Nephron progenitor cell (in vitro differentiated cells): ENCODE results near the gene TECTA.

Experiments used
- DNase-seq: peaks from one replicate; pipeline ENCODE4 v3.0.0; 2021
- H3K27ac Mint-ChIP-seq: 2 replicates; pipeline ENCODE4 v1.8.0; 2021; ENCODE audit warnings: mild to moderate bottlenecking, moderate library complexity, mixed read lengths
- H3K27me3 Mint-ChIP-seq: 2 replicates; pipeline ENCODE4 v1.8.0; 2021; ENCODE audit warnings: mild to moderate bottlenecking, low read depth, mixed read lengths; ENCODE audit not compliant: poor library complexity
- H3K36me3 Mint-ChIP-seq: 2 replicates; pipeline ENCODE4 v1.8.0; 2021; ENCODE audit warnings: low read depth, mixed read lengths
- H3K4me1 Mint-ChIP-seq: 2 replicates; pipeline ENCODE4 v1.8.0; 2021; ENCODE audit warnings: mixed read lengths
- H3K4me3 Mint-ChIP-seq: 2 replicates; pipeline ENCODE4 v1.8.0; 2021; ENCODE audit warnings: mild to moderate bottlenecking, moderate library complexity, mixed read lengths
- H3K9me3 Mint-ChIP-seq: 2 replicates; pipeline ENCODE4 v1.8.0; 2021; ENCODE audit warnings: mild to moderate bottlenecking, moderate library complexity, mixed read lengths
- CTCF ChIP-seq: fragments of 200-600 bp; sonication (generic); IDR thresholded peaks from 2 replicates; pipeline ENCODE4 v1.5.0; 2021; ENCODE audit warnings: antibody characterized with exemption

TECTA gene

DNA sequence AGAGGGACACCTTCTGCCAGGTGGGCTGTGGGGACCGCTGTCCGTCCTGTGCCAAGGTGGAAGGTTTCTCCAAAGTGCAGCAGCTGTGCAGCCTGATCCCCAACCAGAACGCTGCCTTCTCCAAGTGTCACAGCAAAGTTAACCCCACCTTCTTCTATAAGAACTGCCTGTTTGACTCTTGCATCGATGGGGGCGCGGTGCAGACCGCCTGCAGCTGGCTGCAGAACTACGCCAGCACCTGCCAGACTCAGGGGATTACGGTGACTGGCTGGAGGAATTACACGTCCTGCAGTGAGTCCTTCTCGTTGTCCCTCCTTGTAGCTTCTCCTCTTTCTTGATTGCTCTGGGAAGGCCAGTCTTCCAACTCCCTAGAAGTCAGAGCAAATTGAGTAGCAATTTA, 44.8 kb downstream of the TECTA start:
- TF ChIP-seq CTCF, result no peak
- H3K4me1 Mint-ChIP-seq, result peaks cover 11% of the 10 kb centered on the region
- no peak for DNase-seq
- H3K4me3 Mint-ChIP-seq, result no peak overlapping the region
- H3K27me3 Mint-ChIP-seq, result peaks cover 5% of the 10 kb centered on the region
- H3K9me3 Mint-ChIP-seq, result no peaks in the 10 kb centered on the region
- no peak overlapping the region for H3K27ac Mint-ChIP-seq
- peaks cover 4% of the 10 kb centered on the region for H3K36me3 Mint-ChIP-seq

DNA sequence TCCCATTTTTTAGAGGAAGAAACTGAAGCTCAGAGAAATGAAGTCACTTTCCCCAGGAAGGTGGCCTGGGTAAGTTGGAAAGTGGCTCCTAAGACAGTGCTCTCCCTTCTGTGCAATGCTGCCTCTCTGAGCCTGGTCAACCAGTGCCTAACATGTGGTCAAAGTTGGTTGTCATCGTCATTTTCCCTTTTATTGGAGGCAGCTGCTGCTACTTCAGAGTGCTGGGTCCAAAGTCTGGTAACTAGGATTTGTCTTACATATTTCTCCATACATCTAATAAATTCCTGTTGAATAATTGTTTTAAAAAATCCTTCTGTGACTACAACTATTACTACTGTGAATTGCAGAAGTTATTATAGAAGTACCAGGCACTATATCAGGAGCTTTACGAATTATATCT, 48.1 kb downstream of the TECTA start:
- no peak overlapping the region for H3K27ac Mint-ChIP-seq
- no peak for DNase-seq
- peaks cover 19% of the 10 kb centered on the region for H3K27me3 Mint-ChIP-seq
- no peak overlapping the region for H3K4me3 Mint-ChIP-seq
- TF ChIP-seq CTCF, result no peak
- H3K9me3 Mint-ChIP-seq, result no peaks in the 10 kb centered on the region
- H3K4me1 Mint-ChIP-seq, result peaks cover 8% of the 10 kb centered on the region
- peaks cover 4% of the 10 kb centered on the region for H3K36me3 Mint-ChIP-seq

DNA sequence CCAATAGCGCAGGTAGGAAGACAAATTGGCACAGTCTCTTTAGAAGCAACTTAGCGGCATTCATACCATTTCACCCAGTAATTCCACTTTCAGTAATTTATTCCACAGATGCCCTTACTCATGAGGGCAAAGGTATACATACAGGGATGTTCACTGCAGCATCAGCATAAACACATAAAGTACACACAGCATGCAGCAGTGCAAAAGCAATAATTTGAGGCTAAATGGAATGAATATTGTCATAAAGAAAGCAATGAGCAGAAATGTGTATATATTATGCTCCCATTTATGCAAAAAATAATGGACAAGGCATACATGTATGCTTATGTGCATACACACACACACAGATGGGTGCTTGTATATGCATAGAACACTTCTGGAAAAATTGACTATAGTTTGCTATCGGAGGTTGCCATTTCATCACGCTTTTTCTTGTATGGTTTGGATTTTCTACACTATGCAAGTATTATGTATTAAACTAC, 50.2 kb downstream of the TECTA start:
- Mint-ChIP-seq H3K4me3 (no peak overlapping the region), H3K27me3 (peaks cover 17% of the 10 kb centered on the region), H3K36me3 (peaks cover 4% of the 10 kb centered on the region), H3K4me1 (no peaks in the 10 kb centered on the region), H3K9me3 (no peaks in the 10 kb centered on the region), H3K27ac (no peak overlapping the region)
- TF ChIP-seq CTCF, result no peak
- no peak for DNase-seq

- Mint-ChIP-seq H3K36me3 (peaks cover 4% of the 10 kb centered on the region), H3K4me3 (no peak overlapping the region), H3K4me1 (no peaks in the 10 kb centered on the region), H3K27me3 (peaks cover 17% of the 10 kb centered on the region), H3K27ac (no peak overlapping the region), H3K9me3 (no peaks in the 10 kb centered on the region)
- TF ChIP-seq CTCF, result no peak
- no peak for DNase-seq
Measured at GRCh38 chr11:121152764-121153163, 51.7 kb downstream of the TECTA start.

DNA sequence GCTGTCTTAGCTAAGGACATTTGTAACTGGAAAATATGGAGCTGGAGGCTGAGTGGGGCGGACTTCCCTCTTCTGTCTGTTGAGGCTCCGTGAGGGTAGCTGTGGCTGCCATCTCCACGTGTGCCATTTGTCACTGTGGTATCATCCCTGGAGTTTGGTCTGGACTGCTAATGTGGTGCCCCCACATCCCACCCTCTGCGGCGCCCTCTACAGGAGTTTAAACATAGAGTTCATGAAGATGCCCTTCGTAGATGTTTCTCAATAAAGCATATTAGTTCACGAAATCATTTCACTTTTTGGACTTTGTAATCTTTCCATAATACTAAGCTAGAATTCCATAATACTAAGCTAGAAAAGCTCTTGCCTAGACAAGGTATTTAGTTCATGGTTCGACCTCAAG, 52.4 kb downstream of the TECTA start:
- Mint-ChIP-seq H3K4me3 (no peak overlapping the region), H3K27ac (peak overlapping the region; percentile 65), H3K27me3 (peaks cover 14% of the 10 kb centered on the region), H3K9me3 (no peaks in the 10 kb centered on the region), H3K36me3 (peaks cover 4% of the 10 kb centered on the region), H3K4me1 (no peaks in the 10 kb centered on the region)
- TF ChIP-seq CTCF, result no peak
- DNase-seq, result no peak

DNA sequence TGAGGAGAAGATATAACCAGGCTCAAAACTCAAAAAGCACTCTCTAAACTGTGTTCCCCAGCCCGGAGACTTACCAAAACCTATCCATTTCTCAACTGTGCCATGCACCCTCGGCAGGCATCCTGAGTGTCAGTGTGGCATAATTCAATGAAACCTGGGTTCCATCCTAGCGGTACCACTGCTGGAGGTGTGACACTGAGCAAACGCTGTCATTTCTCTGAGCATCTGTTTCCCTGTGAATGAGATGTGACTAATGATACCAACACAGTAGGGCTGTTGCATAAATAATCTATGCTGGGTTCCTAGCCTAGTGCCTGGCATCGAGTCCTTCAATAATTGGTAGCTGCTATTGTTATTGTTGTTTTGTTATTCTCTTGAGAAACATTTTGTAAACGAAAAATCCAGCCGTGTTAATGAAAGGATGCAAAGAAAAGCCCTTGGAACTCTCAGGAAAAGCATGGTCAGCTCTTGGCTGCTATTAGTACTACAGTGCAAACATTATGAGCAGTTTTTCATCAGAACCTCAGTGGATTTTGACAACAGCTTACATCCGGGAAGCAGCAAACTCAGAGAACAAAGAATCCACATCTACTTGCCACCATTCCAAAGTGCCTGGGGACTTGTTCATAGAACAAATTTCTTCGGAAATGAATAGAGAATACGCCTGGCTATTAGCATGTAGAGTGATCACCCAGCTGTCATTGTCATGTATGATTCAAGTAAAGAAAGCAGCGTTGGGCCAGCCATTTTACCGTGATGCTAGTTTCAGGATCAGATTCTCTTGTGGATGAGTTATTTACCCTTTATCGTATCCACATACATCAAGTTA, 53.7 kb downstream of the TECTA start:
- Mint-ChIP-seq H3K27me3 (peaks cover 14% of the 10 kb centered on the region), H3K27ac (no peak overlapping the region), H3K36me3 (peaks cover 4% of the 10 kb centered on the region), H3K4me1 (no peaks in the 10 kb centered on the region), H3K4me3 (no peak overlapping the region), H3K9me3 (no peaks in the 10 kb centered on the region)
- no peak for TF ChIP-seq CTCF
- no peak for DNase-seq
